GM23338 (cell line): Measurements from ENCODE around the gene MAGI1. TPM values are rescaled to one million over a fixed set of nuclear protein-coding genes. Genes with fewer than 3 reads are reported as not detected.

Source experiments
- ATAC-seq: fragments of 200-7000 bp; cut with Tn5 transposase; 3 replicates; pipeline ENCODE4 v1.9.1; 2020
- DNase-seq: peaks from one replicate; pipeline ENCODE4 v3.0.0-alpha.2; 2015; ENCODE audit warnings: low spot score
- H2AFZ ChIP-seq: fragments of 200-600 bp; sonication (generic); 2 replicates; pipeline ENCODE4 v1.8.0; 2016; ENCODE audit warnings: antibody characterized with exemption, mild to moderate bottlenecking, moderate library complexity
- H3F3A ChIP-seq: fragments of 200-600 bp; sonication (generic); replicated peaks from 2 replicates; pipeline ENCODE4 v1.8.0; 2017; ENCODE audit warnings: antibody characterized with exemption, mixed run types, low read depth
- H3K27ac ChIP-seq: fragments of 200-600 bp; sonication (generic); 2 replicates; pipeline ENCODE4 v1.6.1; 2016; ENCODE audit warnings: low read depth
- H3K27me3 ChIP-seq: fragments of 200-600 bp; sonication (generic); 2 replicates; pipeline ENCODE4 v1.8.0; 2016; ENCODE audit warnings: mild to moderate bottlenecking, mixed run types, moderate library complexity; ENCODE audit not compliant: insufficient read depth
- H3K36me3 ChIP-seq: fragments of 200-600 bp; sonication (generic); 2 replicates; pipeline ENCODE4 v1.8.0; 2016; ENCODE audit warnings: mild to moderate bottlenecking; ENCODE audit not compliant: insufficient read depth
- H3K4me1 ChIP-seq: fragments of 200-600 bp; sonication (generic); 2 replicates; pipeline ENCODE4 v1.8.0; 2016; ENCODE audit warnings: mild to moderate bottlenecking, moderate library complexity; ENCODE audit not compliant: insufficient read depth
- H3K4me2 ChIP-seq: fragments of 200-600 bp; sonication (generic); 2 replicates; pipeline ENCODE4 v1.7.1; 2017; ENCODE audit warnings: mixed run types
- H3K4me3 ChIP-seq: fragments of 200-600 bp; sonication (generic); 2 replicates; pipeline ENCODE4 v1.6.1; 2016; ENCODE audit warnings: mixed run types
- H3K79me2 ChIP-seq: fragments of 200-600 bp; sonication (generic); replicated peaks from 2 replicates; pipeline ENCODE4 v1.8.0; 2017; ENCODE audit warnings: mild to moderate bottlenecking; ENCODE audit not compliant: insufficient read depth
- H3K9me2 ChIP-seq: fragments of 200-600 bp; sonication (generic); 2 replicates; pipeline ENCODE4 v1.8.0; 2017; ENCODE audit not compliant: insufficient read depth
- H4K20me1 ChIP-seq: fragments of 200-600 bp; sonication (generic); replicated peaks from 2 replicates; pipeline ENCODE4 v1.8.0; 2017; ENCODE audit warnings: mild to moderate bottlenecking; ENCODE audit not compliant: insufficient read depth
- H3K27ac Mint-ChIP-seq: 2 replicates; pipeline ENCODE4 v1.8.0; 2020; ENCODE audit warnings: inconsistent platforms, mild to moderate bottlenecking, moderate library complexity, mixed read lengths
- H3K27me3 Mint-ChIP-seq: 3 replicates; pipeline ENCODE4 v1.8.0; 2022; ENCODE audit warnings: low read depth, mild to moderate bottlenecking, moderate library complexity, mixed read lengths, inconsistent platforms; ENCODE audit not compliant: insufficient read depth, poor library complexity
- H3K36me3 Mint-ChIP-seq: 3 replicates; pipeline ENCODE4 v1.8.0; 2021; ENCODE audit warnings: low read depth, mild to moderate bottlenecking, inconsistent platforms, moderate library complexity, mixed read lengths
- H3K4me1 Mint-ChIP-seq: 3 replicates; pipeline ENCODE4 v1.8.0; 2020; ENCODE audit warnings: mild to moderate bottlenecking, inconsistent platforms, mixed read lengths
- H3K4me3 Mint-ChIP-seq: 3 replicates; pipeline ENCODE4 v1.8.0; 2021; ENCODE audit warnings: moderate library complexity, mild to moderate bottlenecking, inconsistent platforms, mixed read lengths
- H3K9me3 Mint-ChIP-seq: 3 replicates; pipeline ENCODE4 v1.8.0; 2020; ENCODE audit warnings: moderate library complexity, mild to moderate bottlenecking, inconsistent platforms, mixed read lengths
- CREB1 ChIP-seq: fragments of 250-450 bp; sonication (Bioruptor Pico); IDR thresholded peaks from 2 replicates; pipeline ENCODE4 v1.5.0; 2020; ENCODE audit warnings: low read depth, mild to moderate bottlenecking, moderate library complexity
- ETS1 ChIP-seq: IDR thresholded peaks from 2 replicates; pipeline ENCODE4 v1.6.1; 2016; ENCODE audit warnings: antibody characterized with exemption
- EZH2 ChIP-seq: fragments of 200-600 bp; sonication (generic); IDR thresholded peaks from one replicate; pipeline ENCODE4 v1.8.0; 2017; ENCODE audit warnings: antibody characterized with exemption, mild to moderate bottlenecking, low read depth; ENCODE audit not compliant: unreplicated experiment
- EZH2phosphoT487 ChIP-seq: fragments of 200-600 bp; sonication (generic); IDR thresholded peaks from one replicate; pipeline ENCODE4 v1.8.1; 2018; ENCODE audit warnings: antibody characterized with exemption; ENCODE audit not compliant: unreplicated experiment
- JUNB ChIP-seq: IDR thresholded peaks from one replicate; pipeline ENCODE4 v1.6.1; 2016; ENCODE audit warnings: antibody characterized with exemption; ENCODE audit not compliant: unreplicated experiment
- NANOG ChIP-seq: IDR thresholded peaks from 2 replicates; pipeline ENCODE4 v1.6.1; 2016; ENCODE audit warnings: antibody characterized with exemption, borderline replicate concordance
- POLR2AphosphoS5 ChIP-seq: IDR thresholded peaks from 2 replicates; pipeline ENCODE4 v1.6.1; 2016; ENCODE audit warnings: antibody characterized with exemption, low read depth
- REST ChIP-seq: IDR thresholded peaks from one replicate; pipeline ENCODE4 v1.6.1; 2018; ENCODE audit warnings: antibody characterized with exemption; ENCODE audit not compliant: unreplicated experiment
- STAT1 ChIP-seq: IDR thresholded peaks from one replicate; pipeline ENCODE4 v1.6.1; 2016; ENCODE audit warnings: antibody characterized with exemption; ENCODE audit not compliant: unreplicated experiment
- ZNF114 ChIP-seq: fragments of 250-450 bp; sonication (Bioruptor Pico); IDR thresholded peaks from 2 replicates; pipeline ENCODE4 v1.5.0; 2020; ENCODE audit warnings: mild to moderate bottlenecking, moderate library complexity
- ZNF331 ChIP-seq: fragments of 250-450 bp; sonication (Bioruptor Pico); IDR thresholded peaks from 2 replicates; pipeline ENCODE4 v1.5.0; 2020; ENCODE audit warnings: low read depth, mild to moderate bottlenecking, moderate library complexity
- polyA plus RNA-seq: library from polyadenylated mRNA; unstranded; fragments of >200 nt; fragmentation: Nextera tagmentation; extraction: Ambion mirVana; gene quantifications from 2 replicates; pipeline ENCODE4 v1.2.1, GENCODE V29; 2016
- total RNA-seq: library from RNA; depleted of rRNA; stranded (reverse); fragments of >200 nt; shearing (Covaris generic); gene quantifications from 2 replicates; pipeline ENCODE4 v1.2.3, GENCODE V29; 2014
- TF ChIP-seq, protein P1 (sequence below): fragments of 250-450 bp; sonication (Bioruptor Pico); IDR thresholded peaks from 2 replicates; pipeline ENCODE4 v1.5.0; 2020; ENCODE audit warnings: mild to moderate bottlenecking, moderate library complexity
- TF ChIP-seq, protein P2 (sequence below), 2 experiments: fragments of 200-600 bp in 1 of 2; sonication (generic) in 1 of 2; conservative IDR thresholded peaks; 2 replicates each; pipeline versions ENCODE4 v1.5.1 to v1.6.1; 2016 to 2017; ENCODE audit warnings: antibody characterized with exemption in 2 of 2, low read depth in 2 of 2, mild to moderate bottlenecking in 2 of 2, moderate library complexity in 1 of 2

MAGI1 gene
- total and polyA plus RNA-seq, 2 experiments from 2014 or later = 27.4 to 71.2 TPM

DNA sequence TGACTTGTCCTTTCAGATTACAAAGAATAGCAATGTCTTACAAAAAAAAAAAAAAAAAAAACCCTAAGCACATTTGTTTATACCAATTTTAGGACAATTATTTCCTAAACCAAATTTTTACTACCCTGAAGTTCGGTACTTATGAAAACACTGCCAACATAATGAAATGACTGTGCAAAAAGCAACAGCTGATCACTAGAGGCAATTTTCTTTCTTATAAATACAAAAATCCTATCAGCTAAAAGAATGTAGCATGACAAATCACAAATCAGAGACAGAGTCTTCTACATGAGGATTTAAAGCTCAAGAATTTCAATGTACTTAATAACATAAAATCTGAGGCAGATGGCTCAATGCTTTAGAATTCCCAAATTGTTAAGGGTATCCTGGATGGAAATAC lies 191.8 kb downstream of the MAGI1 start:
- Mint-ChIP-seq H3K4me1 (peaks cover 3% of the 10 kb centered on the region; the same call in 2 of the 3 replicates), H3K27ac (no peak overlapping the region)
- peaks cover 28% of the 10 kb centered on the region for H4K20me1 ChIP-seq

More for the DNA sequence above, 191.8 kb downstream of the MAGI1 start:
- Mint-ChIP-seq H3K36me3 (no peaks in the 10 kb centered on the region), H3K27me3 (no peaks in the 10 kb centered on the region), H3K9me3 (no peaks in the 10 kb centered on the region), H3K4me3 (no peak overlapping the region)
- Histone ChIP-seq H3K9me2 (no peaks in the 10 kb centered on the region), H3K79me2 (peaks cover 48% of the 10 kb centered on the region), H3K36me3 (no peaks in the 10 kb centered on the region), H3F3A (no peaks in the 10 kb centered on the region), H3K4me3 (no peak overlapping the region), H3K27ac (no peak overlapping the region), H2AFZ (no peak overlapping the region), H3K4me2 (no peak overlapping the region), H3K27me3 (no peaks in the 10 kb centered on the region), H3K4me1 (peaks cover 4% of the 10 kb centered on the region)
- DNase-seq = no peak
- no peak for ATAC-seq
- TF ChIP-seq, protein P1, sequence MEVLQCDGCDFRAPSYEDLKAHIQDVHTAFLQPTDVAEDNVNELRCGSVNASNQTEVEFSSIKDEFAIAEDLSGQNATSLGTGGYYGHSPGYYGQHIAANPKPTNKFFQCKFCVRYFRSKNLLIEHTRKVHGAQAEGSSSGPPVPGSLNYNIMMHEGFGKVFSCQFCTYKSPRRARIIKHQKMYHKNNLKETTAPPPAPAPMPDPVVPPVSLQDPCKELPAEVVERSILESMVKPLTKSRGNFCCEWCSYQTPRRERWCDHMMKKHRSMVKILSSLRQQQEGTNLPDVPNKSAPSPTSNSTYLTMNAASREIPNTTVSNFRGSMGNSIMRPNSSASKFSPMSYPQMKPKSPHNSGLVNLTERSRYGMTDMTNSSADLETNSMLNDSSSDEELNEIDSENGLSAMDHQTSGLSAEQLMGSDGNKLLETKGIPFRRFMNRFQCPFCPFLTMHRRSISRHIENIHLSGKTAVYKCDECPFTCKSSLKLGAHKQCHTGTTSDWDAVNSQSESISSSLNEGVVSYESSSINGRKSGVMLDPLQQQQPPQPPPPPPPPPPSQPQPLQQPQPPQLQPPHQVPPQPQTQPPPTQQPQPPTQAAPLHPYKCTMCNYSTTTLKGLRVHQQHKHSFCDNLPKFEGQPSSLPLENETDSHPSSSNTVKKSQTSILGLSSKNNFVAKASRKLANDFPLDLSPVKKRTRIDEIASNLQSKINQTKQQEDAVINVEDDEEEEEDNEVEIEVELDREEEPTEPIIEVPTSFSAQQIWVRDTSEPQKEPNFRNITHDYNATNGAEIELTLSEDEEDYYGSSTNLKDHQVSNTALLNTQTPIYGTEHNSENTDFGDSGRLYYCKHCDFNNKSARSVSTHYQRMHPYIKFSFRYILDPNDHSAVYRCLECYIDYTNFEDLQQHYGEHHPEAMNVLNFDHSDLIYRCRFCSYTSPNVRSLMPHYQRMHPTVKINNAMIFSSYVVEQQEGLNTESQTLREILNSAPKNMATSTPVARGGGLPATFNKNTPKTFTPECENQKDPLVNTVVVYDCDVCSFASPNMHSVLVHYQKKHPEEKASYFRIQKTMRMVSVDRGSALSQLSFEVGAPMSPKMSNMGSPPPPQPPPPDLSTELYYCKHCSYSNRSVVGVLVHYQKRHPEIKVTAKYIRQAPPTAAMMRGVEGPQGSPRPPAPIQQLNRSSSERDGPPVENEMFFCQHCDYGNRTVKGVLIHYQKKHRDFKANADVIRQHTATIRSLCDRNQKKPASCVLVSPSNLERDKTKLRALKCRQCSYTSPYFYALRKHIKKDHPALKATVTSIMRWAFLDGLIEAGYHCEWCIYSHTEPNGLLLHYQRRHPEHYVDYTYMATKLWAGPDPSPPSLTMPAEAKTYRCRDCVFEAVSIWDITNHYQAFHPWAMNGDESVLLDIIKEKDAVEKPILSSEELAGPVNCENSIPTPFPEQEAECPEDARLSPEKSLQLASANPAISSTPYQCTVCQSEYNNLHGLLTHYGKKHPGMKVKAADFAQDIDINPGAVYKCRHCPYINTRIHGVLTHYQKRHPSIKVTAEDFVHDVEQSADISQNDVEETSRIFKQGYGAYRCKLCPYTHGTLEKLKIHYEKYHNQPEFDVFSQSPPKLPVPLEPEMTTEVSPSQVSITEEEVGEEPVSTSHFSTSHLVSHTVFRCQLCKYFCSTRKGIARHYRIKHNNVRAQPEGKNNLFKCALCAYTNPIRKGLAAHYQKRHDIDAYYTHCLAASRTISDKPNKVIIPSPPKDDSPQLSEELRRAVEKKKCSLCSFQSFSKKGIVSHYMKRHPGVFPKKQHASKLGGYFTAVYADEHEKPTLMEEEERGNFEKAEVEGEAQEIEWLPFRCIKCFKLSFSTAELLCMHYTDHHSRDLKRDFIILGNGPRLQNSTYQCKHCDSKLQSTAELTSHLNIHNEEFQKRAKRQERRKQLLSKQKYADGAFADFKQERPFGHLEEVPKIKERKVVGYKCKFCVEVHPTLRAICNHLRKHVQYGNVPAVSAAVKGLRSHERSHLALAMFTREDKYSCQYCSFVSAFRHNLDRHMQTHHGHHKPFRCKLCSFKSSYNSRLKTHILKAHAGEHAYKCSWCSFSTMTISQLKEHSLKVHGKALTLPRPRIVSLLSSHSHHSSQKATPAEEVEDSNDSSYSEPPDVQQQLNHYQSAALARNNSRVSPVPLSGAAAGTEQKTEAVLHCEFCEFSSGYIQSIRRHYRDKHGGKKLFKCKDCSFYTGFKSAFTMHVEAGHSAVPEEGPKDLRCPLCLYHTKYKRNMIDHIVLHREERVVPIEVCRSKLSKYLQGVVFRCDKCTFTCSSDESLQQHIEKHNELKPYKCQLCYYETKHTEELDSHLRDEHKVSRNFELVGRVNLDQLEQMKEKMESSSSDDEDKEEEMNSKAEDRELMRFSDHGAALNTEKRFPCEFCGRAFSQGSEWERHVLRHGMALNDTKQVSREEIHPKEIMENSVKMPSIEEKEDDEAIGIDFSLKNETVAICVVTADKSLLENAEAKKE (CRISPR knock-in tag) = no peak
- no peak for TF ChIP-seq POLR2AphosphoS5
- TF ChIP-seq CREB1 = no peak
- TF ChIP-seq, protein P2, sequence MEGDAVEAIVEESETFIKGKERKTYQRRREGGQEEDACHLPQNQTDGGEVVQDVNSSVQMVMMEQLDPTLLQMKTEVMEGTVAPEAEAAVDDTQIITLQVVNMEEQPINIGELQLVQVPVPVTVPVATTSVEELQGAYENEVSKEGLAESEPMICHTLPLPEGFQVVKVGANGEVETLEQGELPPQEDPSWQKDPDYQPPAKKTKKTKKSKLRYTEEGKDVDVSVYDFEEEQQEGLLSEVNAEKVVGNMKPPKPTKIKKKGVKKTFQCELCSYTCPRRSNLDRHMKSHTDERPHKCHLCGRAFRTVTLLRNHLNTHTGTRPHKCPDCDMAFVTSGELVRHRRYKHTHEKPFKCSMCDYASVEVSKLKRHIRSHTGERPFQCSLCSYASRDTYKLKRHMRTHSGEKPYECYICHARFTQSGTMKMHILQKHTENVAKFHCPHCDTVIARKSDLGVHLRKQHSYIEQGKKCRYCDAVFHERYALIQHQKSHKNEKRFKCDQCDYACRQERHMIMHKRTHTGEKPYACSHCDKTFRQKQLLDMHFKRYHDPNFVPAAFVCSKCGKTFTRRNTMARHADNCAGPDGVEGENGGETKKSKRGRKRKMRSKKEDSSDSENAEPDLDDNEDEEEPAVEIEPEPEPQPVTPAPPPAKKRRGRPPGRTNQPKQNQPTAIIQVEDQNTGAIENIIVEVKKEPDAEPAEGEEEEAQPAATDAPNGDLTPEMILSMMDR (conservative IDR thresholded peaks at IDR 0.05; ENCODE audit: low read depth in 2 of 2) = no peak
- no peak for TF ChIP-seq EZH2phosphoT487
- no peak for TF ChIP-seq ZNF331 (CRISPR knock-in tag)
- no peak for TF ChIP-seq EZH2
- no peak for TF ChIP-seq REST
- no peak for TF ChIP-seq JUNB
- no peak for TF ChIP-seq NANOG
- TF ChIP-seq STAT1 = no peak
- TF ChIP-seq ZNF114 (CRISPR knock-in tag) = no peak
- no peak for TF ChIP-seq ETS1
